Vagina (tissue), 2 donors: ENCODE data around the gene SLC7A14. TPM values are rescaled to one million over a fixed set of nuclear protein-coding genes. Genes with fewer than 3 reads are reported as not detected.

Experiments used
- DNase-seq, 2 donors: peaks; one replicate each; pipeline ENCODE4 v3.0.0-alpha.2; 2017; ENCODE audit errors: extremely low spot score in 2 of 2
- H3K27ac ChIP-seq: fragments of 200-600 bp; sonication (generic); one replicate; pipeline ENCODE4 v1.5.1; 2019
- H3K27me3 ChIP-seq: fragments of 200-600 bp; sonication (generic); one replicate; pipeline ENCODE4 v1.5.1; 2019
- H3K36me3 ChIP-seq, 2 donors: fragments of 200-600 bp; sonication (generic); one replicate each; pipeline ENCODE4 v1.5.1; 2017 to 2019
- H3K4me1 ChIP-seq: fragments of 200-600 bp; sonication (generic); one replicate; pipeline ENCODE4 v1.5.1; 2019
- H3K4me3 ChIP-seq, 2 donors: fragments of 200-600 bp; sonication (generic); 1 replicate in 1 of 2; 2 replicates in 1 of 2; pipeline ENCODE4 v1.5.1; 2016 to 2019
- H3K9me3 ChIP-seq: fragments of 200-600 bp; sonication (generic); one replicate; pipeline ENCODE4 v1.5.1; 2019
- CTCF ChIP-seq, 3 experiments: fragments of 450-650 bp in 2 of 3; fragments of 200-600 bp in 1 of 3; sonication (generic) in 1 of 3; IDR thresholded peaks; one replicate each; pipeline ENCODE4 v1.5.1; 2017 to 2019; ENCODE audit warnings: antibody characterized with exemption in 3 of 3, mild to moderate bottlenecking in 2 of 3, moderate library complexity in 2 of 3
- POLR2A ChIP-seq, 2 donors: fragments of 450-650 bp; IDR thresholded peaks; one replicate each; pipeline ENCODE4 v1.6.1; 2017; ENCODE audit warnings: antibody characterized with exemption in 2 of 2, mild to moderate bottlenecking in 2 of 2, moderate library complexity in 2 of 2
- POLR2AphosphoS5 ChIP-seq, 2 donors: sonication (generic); formaldehyde crosslinking; IDR thresholded peaks; one replicate each; pipeline ENCODE4 v1.9.0; 2017; ENCODE audit warnings: antibody characterized with exemption in 2 of 2, mild to moderate bottlenecking in 2 of 2, low read depth in 1 of 2; ENCODE audit not compliant: insufficient read depth in 1 of 2
- intact Hi-C: fragments of 100-400 bp; cut with DNase I; formaldehyde crosslinking; loops from one replicate; pipeline ENCODE4 v1.15.1; 2023
- total RNA-seq: library from RNA; depleted of rRNA; stranded (reverse); fragments of >200 nt; gene quantifications from one replicate; pipeline ENCODE4 v1.2.3, GENCODE V29; 2016

Gene SLC7A14
- total RNA-seq, result 1.2 TPM

DNA sequence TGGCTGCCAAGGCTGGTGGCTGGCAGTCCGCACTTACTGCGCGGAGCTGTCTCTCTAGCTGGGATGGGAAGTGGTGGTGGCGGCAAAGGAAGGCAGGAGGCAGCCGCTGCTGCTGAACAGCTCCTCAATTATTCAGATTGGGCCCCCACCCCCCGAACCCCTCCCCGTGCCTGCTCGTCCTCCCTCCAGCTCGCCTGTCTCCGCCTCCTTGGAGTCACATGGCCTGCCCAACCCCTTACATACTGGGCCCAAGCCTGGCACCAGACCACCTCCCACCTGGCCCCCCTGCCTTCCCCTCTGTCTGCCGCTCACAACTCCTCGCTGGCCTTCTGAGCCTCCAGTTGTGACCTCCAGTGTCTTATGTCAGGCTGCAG lies at the start of gene SLC7A14:
SLC7A14 (minus strand) TSS at position 139 of the 374 bp plus-strand sequence. CDS start 59,139 bp downstream, outside the sequence.
- no peak for TF ChIP-seq POLR2AphosphoS5 (IDR thresholded peaks at IDR 0.05; ENCODE audit: insufficient read depth in 1 of 2, low read depth in 1 of 2)
- TF ChIP-seq CTCF (IDR thresholded peaks at IDR 0.05), result no peak
- Histone ChIP-seq H3K9me3 (no peaks in the 10 kb centered on the region), H3K4me3 (no peak within 1 kb of the TSS), H3K27me3 (peaks cover 12% of the 10 kb centered on the region), H3K36me3 (no peaks in the 10 kb centered on the region), H3K4me1 (peaks cover 13% of the 10 kb centered on the region), H3K27ac (no peak within 1 kb of the TSS)
- DNase-seq, result no peak
- intact Hi-C loops, result no loop called here

GRCh38 chr3:170635385-170635735 lies 49.5 kb upstream of the SLC7A14 start:
- no peak for TF ChIP-seq CTCF (IDR thresholded peaks at IDR 0.05)
- TF ChIP-seq POLR2A (IDR thresholded peaks at IDR 0.05), result no peak
- TF ChIP-seq POLR2AphosphoS5 (IDR thresholded peaks at IDR 0.05; ENCODE audit: insufficient read depth in 1 of 2, low read depth in 1 of 2), result no peak
- Histone ChIP-seq H3K9me3 (no peaks in the 10 kb centered on the region), H3K36me3 (no peaks in the 10 kb centered on the region), H3K4me3 (no peak overlapping the region), H3K27ac (no peak overlapping the region), H3K27me3 (no peaks in the 10 kb centered on the region), H3K4me1 (no peaks in the 10 kb centered on the region)
- intact Hi-C loops, result no loop called here
- no peak for DNase-seq

- intact Hi-C loops, result no loop called here
- no peak for DNase-seq
Measured at GRCh38 chr3:170634663-170635384, 48.9 kb upstream of the SLC7A14 start.

GRCh38 chr3:170633573-170633972 lies 47.7 kb upstream of the SLC7A14 start:
- no peak overlapping the region for H3K4me3 ChIP-seq
- no peak for DNase-seq
- no peaks in the 10 kb centered on the region for H3K36me3 ChIP-seq
- no peaks in the 10 kb centered on the region for H3K9me3 ChIP-seq
- no peak overlapping the region for H3K27ac ChIP-seq
- no peaks in the 10 kb centered on the region for H3K27me3 ChIP-seq
- intact Hi-C loops, result no loop called here
- no peaks in the 10 kb centered on the region for H3K4me1 ChIP-seq
- TF ChIP-seq POLR2A (IDR thresholded peaks at IDR 0.05), result no peak
- no peak for TF ChIP-seq POLR2AphosphoS5 (IDR thresholded peaks at IDR 0.05; ENCODE audit: insufficient read depth in 1 of 2, low read depth in 1 of 2)
- no peak for TF ChIP-seq CTCF (IDR thresholded peaks at IDR 0.05)

More at GRCh38 chr3:170634663-170635384, 48.9 kb upstream of the SLC7A14 start:
- Histone ChIP-seq H3K4me3 (no peak overlapping the region), H3K27me3 (no peaks in the 10 kb centered on the region), H3K4me1 (no peaks in the 10 kb centered on the region), H3K36me3 (no peaks in the 10 kb centered on the region), H3K9me3 (no peaks in the 10 kb centered on the region), H3K27ac (no peak overlapping the region)
- no peak for TF ChIP-seq CTCF (IDR thresholded peaks at IDR 0.05)
- TF ChIP-seq POLR2AphosphoS5 (IDR thresholded peaks at IDR 0.05; ENCODE audit: insufficient read depth in 1 of 2, low read depth in 1 of 2), result no peak
- no peak for TF ChIP-seq POLR2A (IDR thresholded peaks at IDR 0.05)

DNA sequence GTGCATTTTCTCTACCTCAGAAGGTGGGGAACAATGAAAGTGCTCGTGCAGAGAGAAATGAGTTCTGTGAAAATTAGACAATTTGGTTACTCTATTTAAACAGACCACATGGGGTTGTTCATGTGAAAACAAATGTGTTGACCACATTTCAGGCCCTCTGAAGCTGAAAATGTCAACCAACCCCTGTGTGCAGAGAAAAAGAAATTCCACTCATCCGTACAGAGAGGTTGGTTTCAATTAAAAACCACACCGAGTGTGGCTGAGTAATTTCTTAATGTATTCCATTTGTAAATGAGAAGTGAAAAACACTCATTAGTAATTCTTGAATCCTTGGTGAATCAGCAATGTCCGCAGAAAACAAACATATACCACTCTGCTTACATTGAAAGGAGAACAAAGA lies 46.9 kb upstream of the SLC7A14 start:
- H3K9me3 ChIP-seq, result no peaks in the 10 kb centered on the region
- intact Hi-C loops, result no loop called here
- H3K36me3 ChIP-seq, result no peaks in the 10 kb centered on the region
- no peak for TF ChIP-seq POLR2A (IDR thresholded peaks at IDR 0.05)
- TF ChIP-seq CTCF (IDR thresholded peaks at IDR 0.05), result no peak
- TF ChIP-seq POLR2AphosphoS5 (IDR thresholded peaks at IDR 0.05; ENCODE audit: insufficient read depth in 1 of 2, low read depth in 1 of 2), result no peak
- H3K4me1 ChIP-seq, result no peaks in the 10 kb centered on the region
- no peak overlapping the region for H3K27ac ChIP-seq
- no peak overlapping the region for H3K4me3 ChIP-seq
- no peak for DNase-seq
- H3K27me3 ChIP-seq, result no peaks in the 10 kb centered on the region
